NCI-H510A (cell line): ENCODE data around the gene TLL2.

Experiments used
- DNase-seq: peaks from one replicate; lab custom pipeline; 2025; lab: John Stamatoyannopoulos, UW

TLL2 gene

DNA sequence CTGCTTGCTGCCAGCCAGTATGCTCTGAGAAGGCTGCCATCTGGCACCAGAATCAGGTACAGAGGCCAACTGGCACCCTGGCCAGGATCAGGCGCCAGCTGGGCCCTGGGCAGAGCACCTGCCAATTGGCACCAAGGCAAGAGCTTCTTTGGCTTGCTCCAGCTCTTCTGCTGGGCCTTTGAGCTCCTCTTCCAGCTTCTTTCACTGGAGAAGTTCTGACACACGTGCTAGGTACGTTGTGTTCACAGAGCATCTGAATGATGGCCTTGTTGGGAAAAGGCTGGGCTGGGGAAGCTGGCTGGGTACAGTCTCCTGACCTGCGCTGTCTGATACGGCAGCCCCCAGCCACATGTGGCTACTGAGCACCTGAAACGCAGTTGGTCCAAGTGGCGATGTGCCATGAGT, 123.3 kb downstream of the TLL2 start:
- no peak for DNase-seq

- no peak for DNase-seq
Measured at GRCh38 chr10:96389785-96390184, 123.9 kb downstream of the TLL2 start.

GRCh38 chr10:96387601-96388000, 126.1 kb downstream of the TLL2 start:
- DNase-seq = no peak

- no peak for DNase-seq
Measured at GRCh38 chr10:96387161-96387560, 126.6 kb downstream of the TLL2 start.

DNA sequence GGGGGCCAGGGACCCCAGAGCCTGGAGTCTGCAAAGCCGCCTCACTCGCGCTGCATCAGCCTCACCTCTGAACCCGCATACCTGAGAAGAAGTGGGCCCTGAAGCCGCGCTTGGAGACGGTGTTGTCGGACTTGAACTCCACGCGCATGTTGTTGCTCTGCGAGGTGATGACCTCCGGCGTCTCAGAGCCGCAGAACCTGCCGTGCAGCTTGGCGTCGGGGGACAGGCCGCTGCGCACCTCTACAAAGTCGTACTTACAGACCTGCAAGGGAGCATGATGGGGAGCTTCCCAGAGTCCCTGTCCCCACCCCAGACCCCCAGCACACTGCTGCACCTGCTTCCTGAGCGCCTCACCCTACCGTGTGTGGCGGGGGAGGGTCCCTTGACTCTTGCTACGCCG, 129.2 kb downstream of the TLL2 start:
- no peak for DNase-seq

DNA sequence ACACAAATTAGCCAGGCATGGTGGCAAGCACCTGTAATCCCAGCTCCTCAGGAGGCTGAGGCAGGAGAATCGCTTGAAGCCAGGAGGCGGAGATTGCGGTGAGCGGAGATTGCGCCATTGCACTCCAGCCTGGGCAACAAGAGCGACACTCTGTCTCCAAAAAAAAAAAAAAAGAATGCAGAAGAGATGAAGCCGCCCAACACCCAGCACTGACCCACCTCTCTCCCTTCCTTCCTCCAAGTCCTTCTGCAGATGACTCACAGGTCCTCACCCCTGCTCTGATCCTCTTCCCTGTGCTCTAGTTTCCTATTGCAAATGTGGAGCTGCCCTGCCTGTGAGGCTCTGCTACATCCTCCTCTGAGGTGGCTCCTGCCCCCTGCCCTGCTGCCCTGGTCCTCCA, 132.9 kb downstream of the TLL2 start:
- no peak for DNase-seq

GRCh38 chr10:96379758-96380157, 134.0 kb downstream of the TLL2 start:
- no peak for DNase-seq

DNA sequence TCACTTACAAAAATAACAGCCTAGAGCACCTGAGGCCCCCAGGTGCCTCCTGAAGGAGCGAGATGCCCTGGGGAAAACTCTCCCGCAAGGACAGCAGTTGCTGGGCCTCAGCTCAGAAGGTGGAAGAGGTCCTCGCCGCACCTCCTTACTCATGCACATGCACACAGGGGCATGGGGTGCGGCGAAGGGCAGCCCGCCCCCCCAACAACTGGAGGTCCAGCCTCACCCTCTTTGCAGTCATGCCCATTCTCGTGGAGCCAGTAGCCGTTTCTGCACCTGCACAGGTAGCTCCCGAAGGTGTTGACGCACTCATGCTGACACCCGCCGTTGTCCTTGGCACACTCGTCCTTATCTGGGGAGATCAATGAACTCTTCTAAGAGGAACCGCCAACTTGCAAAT, 135.0 kb downstream of the TLL2 start:
- DNase-seq = no peak

GRCh38 chr10:96377816-96378294, 135.9 kb downstream of the TLL2 start:
- no peak for DNase-seq

DNA sequence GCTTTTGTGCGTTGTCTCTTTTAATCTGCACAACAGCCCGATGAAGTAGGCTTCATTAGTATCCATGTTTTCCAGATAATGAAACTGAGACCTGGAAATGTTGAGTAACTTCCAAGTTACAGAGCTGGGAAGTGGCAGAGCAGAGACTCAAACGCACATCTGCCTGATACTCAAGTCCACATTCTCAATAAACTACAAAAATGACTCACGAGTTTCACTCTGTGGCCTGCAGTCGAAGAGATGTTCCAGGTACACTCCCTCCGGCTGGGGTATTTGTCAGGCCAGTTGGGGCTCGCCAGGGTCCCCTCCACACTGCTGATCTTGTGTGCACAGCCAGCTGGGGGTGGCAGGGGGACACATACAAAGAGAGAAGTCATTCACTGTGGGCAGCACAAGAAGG, 137.2 kb downstream of the TLL2 start:
- no peak for DNase-seq

- peak; percentile 74 for DNase-seq
Measured at GRCh38 chr10:96374985-96375830, 138.5 kb downstream of the TLL2 start.

DNA sequence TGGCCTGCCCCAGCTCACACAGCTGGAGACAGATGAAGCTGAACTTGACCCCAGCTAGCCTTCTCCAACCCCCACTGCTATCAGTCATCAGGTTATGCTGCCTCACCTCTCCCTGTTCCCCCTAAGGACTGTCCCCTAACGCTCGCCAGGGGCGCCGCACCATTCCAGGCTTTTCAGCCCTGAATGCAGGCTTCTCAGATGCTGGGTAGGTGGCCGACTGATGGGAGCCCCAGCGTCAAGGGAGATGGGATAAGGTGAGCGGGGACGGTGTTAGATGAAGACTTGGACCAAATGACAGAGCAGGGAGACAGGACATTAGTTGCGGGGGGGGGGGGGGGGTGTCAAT, 139.1 kb downstream of the TLL2 start:
- no peak for DNase-seq

DNA sequence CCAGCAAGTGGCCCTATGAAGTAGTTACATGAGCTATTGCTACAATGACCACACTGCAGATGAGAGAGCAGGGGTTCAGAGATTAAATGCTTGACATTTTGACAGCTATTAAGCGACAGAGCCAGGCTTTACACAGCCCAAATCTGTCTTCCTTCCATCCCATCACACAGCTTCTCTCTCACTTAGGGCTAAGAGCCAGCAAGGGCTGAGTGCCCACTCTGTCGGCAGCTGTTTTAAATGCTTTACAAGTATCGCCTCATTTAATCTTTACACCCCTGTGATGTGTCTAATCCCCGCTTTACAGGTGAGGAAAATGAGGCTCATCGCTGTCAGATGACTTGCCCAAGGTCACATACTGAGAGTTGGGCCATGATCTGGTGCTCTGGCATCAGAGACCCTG, 139.7 kb downstream of the TLL2 start:
- DNase-seq = no peak

DNA sequence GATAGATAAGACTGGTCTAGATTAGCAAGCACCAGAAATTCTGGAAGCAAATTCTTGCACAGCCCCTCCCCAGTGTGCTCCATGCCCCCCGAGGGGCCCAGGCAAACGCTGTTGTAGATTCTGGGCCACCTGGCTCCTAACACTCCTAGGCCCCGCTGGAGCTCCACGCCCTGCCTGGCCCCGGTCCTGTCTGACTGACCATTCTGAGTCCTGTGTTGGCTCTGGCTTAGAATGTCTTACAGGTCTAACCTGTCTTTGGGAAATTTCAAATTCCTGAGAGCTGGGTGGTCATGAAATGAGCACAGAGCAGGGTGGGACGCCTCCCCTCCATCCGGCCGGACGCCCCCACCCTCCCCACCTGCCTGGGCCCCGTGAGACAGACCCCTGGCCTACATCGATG, 142.4 kb downstream of the TLL2 start:
- DNase-seq = no peak

GRCh38 chr10:96370584-96371157, 143.1 kb downstream of the TLL2 start:
- DNase-seq = no peak

- no peak for DNase-seq
Measured at GRCh38 chr10:96369890-96370583, 143.7 kb downstream of the TLL2 start.

DNA sequence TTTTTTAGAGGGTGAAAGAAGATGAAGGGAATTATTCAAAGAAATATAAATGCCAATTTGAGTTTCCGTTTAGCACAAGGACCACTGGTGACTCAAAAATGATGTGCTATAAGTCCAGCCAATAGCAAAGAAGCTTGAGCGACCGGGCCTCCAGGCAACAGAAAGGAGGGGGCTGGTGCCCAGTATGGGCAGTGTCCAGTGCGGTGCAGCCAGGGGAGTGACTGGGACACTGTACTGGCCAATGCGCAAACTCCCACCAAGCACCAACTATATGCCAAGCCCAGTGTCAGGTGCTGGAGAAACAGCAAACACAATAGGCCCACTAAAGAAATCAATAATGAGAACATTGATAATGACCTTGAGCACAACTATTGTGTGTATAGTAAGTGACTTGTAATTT, 144.8 kb downstream of the TLL2 start:
- DNase-seq = no peak

- DNase-seq = no peak
Measured at GRCh38 chr10:96367470-96367869, 146.3 kb downstream of the TLL2 start.

GRCh38 chr10:96366508-96366907, 147.2 kb downstream of the TLL2 start:
- no peak for DNase-seq

DNA sequence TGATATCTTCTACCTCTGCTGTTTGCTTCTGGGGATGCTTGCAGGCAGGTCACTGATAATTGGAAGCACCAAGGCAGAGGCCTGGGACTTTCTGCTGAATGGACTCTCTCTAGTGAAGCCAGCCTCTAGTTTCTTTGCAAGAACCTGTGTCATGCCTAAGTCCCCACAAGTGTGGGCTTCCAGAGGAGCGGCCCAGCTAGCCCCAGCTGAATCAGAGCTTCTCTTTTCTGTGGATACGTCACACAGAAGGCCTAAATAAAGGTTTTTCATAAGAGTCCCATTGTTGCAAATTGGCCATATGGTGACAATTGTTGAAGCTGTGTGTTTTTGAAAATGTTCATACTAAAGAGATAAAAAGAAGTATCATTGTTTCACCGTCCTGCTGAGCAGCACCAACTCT, 148.2 kb downstream of the TLL2 start:
- no peak for DNase-seq

DNA sequence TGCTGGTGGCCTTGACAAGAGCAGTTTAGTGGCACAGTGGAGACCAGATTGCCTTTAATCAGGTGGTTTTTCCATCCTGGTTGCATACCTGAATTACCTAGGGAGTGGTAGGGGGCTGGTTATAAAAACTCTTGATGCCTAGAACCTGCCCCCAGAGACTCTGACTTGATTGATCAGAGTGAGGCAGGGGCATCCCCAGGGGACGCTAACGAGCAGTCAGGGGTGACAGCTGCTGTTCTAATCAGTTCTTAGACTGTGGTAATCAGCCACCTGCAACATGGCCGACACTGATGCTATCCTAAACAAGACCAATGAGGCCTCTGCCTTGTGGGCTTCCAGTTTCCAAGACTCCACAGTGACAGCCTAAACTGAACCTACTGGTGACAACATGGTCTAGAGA, 153.0 kb downstream of the TLL2 start:
- no peak for DNase-seq

DNA sequence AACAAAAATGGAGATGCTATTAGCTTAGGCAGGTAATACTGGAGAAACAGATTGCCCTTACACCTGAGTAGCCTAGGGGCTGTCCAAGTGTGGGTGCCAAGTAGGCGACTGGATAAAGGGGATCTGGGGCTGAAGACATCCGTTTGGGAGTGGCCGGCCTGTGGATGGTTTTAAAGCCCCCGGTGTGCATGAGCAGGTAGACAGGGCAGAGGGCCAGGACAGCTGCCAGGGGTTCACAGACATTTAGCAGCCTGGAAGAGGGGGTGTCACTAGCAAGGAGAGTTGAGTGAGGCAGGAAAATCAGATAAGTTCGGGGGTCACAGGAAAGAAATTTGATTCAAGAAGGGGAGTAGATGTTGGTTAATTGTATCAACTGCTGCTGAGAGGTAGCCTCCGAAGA, 153.4 kb downstream of the TLL2 start:
- no peak for DNase-seq

GRCh38 chr10:96359616-96360015, 154.1 kb downstream of the TLL2 start:
- no peak for DNase-seq
